OCI-LY1 (cell line): Measurements from ENCODE around the gene S100PBP.

ENCODE experiments used
- EZH2 ChIP-seq: fragments of 200-600 bp; sonication (generic), shearing (Covaris generic); IDR thresholded peaks from 2 replicates; pipeline ENCODE4 v1.8.0; 2017; ENCODE audit warnings: borderline replicate concordance, mixed run types, mild to moderate bottlenecking, antibody characterized with exemption, low read length, moderate library complexity, mixed read lengths
- TF ChIP-seq, protein P1 (sequence below): fragments of 200-600 bp; sonication (generic), shearing (Covaris generic); IDR thresholded peaks from 2 replicates; pipeline ENCODE4 v1.5.1; 2017; ENCODE audit warnings: mild to moderate bottlenecking, antibody characterized with exemption, low read length, moderate library complexity, mixed read lengths

DNA sequence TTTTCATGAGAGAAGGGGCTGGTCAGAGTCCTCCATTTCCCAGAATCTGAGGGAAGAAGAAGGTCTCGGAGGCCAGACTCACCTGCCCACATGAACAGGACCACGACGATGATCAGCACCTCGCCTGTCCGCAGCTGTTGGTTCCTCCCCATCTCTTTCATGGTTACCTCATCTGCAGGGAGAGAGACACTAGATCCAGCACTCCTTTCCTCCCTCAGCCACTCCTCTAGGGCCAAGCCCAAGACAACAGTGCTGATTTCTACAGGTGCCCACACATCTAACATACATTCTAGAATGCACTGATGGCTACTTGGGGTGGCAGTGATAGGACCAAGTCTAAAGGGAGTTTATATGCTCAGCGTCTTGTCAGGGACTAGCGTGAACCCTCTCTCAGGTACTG lies 50.2 kb downstream of the S100PBP start:
- TF ChIP-seq, protein P1, sequence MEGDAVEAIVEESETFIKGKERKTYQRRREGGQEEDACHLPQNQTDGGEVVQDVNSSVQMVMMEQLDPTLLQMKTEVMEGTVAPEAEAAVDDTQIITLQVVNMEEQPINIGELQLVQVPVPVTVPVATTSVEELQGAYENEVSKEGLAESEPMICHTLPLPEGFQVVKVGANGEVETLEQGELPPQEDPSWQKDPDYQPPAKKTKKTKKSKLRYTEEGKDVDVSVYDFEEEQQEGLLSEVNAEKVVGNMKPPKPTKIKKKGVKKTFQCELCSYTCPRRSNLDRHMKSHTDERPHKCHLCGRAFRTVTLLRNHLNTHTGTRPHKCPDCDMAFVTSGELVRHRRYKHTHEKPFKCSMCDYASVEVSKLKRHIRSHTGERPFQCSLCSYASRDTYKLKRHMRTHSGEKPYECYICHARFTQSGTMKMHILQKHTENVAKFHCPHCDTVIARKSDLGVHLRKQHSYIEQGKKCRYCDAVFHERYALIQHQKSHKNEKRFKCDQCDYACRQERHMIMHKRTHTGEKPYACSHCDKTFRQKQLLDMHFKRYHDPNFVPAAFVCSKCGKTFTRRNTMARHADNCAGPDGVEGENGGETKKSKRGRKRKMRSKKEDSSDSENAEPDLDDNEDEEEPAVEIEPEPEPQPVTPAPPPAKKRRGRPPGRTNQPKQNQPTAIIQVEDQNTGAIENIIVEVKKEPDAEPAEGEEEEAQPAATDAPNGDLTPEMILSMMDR, result no peak
- no peak for TF ChIP-seq EZH2
